A549 (cell line): Measurements from ENCODE around the gene TSSK6.

Source experiments
- CEBPB ChIP-seq, 2 experiments: fragments of >200 bp in 1 of 2; sonication (Bioruptor Twin) in 1 of 2; formaldehyde crosslinking in 1 of 2; IDR thresholded peaks; 2 replicates each; pipeline ENCODE4 v1.6.1; 2012 to 2016
- CHD4 ChIP-seq: fragments of 200-600 bp; sonication (generic); IDR thresholded peaks from 2 replicates; pipeline ENCODE4 v1.6.1; 2016; ENCODE audit warnings: antibody characterized with exemption, mild to moderate bottlenecking, borderline replicate concordance
- CTCF ChIP-seq: fragments of >200 bp; sonication (Bioruptor Twin); formaldehyde crosslinking; IDR thresholded peaks from 3 replicates; pipeline ENCODE4 v1.5.1; 2016
- ESRRA ChIP-seq: fragments of 150-350 bp; IDR thresholded peaks from 2 replicates; pipeline ENCODE4 v1.6.1; 2014; ENCODE audit warnings: mild to moderate bottlenecking, low read length, borderline replicate concordance
- HDAC2 ChIP-seq: fragments of 200-600 bp; sonication (generic); IDR thresholded peaks from 2 replicates; pipeline ENCODE4 v1.6.1; 2016
- MAFK ChIP-seq: fragments of 450-650 bp; IDR thresholded peaks from 2 replicates; pipeline ENCODE4 v1.6.1; 2014; ENCODE audit not compliant: partially characterized antibody
- MAX ChIP-seq: IDR thresholded peaks from 2 replicates; pipeline ENCODE4 v1.6.1; 2012
- PBX3 ChIP-seq: IDR thresholded peaks from 2 replicates; pipeline ENCODE4 v1.6.1; 2012
- POLR2A ChIP-seq: IDR thresholded peaks from 2 replicates; pipeline ENCODE4 v1.6.1; 2012; ENCODE audit warnings: mild to moderate bottlenecking, low read length
- POLR2AphosphoS2 ChIP-seq: conservative IDR thresholded peaks from 2 replicates; pipeline ENCODE4 v1.6.1; 2012; ENCODE audit warnings: low read length, improper control_type of control experiment, inconsistent platforms
- RAD21 ChIP-seq, 2 experiments: fragments of >200 bp in 1 of 2; sonication (Bioruptor Twin) in 1 of 2; formaldehyde crosslinking in 1 of 2; IDR thresholded peaks in 1 of 2; conservative IDR thresholded peaks in 1 of 2; 2 replicates in 1 of 2; 3 replicates in 1 of 2; pipeline ENCODE4 v1.6.1; 2012 to 2018; ENCODE audit warnings: inconsistent platforms in 1 of 2
- SMC3 ChIP-seq: fragments of >200 bp; sonication (Bioruptor Twin); formaldehyde crosslinking; IDR thresholded peaks from 3 replicates; pipeline ENCODE4 v1.6.1; 2018; ENCODE audit warnings: inconsistent platforms

GRCh38 chr19:19480688-19481087 lies 34.7 kb downstream of the TSSK6 start:
- TF ChIP-seq CEBPB (IDR thresholded peaks at IDR 0.05) (no peak), CTCF (no peak), PBX3 (no peak), POLR2AphosphoS2 (no peak), SMC3 (no peak), HDAC2 (no peak), MAX (no peak), RAD21 (conservative IDR thresholded peaks at IDR 0.05 in 1 of 2, IDR thresholded peaks at IDR 0.05 in 1 of 2) (no peak), ESRRA (no peak), MAFK (no peak), CHD4 (no peak), POLR2A (no peak)
